Activated CD4-positive, CD25-positive, alpha-beta regulatory T cell treated with anti-CD3 and anti-CD28 coated beads, Interleukin-2, amount 50 U/mL, for 16 hours (primary cell): ENCODE measurements around the gene SEMG2.

ENCODE experiments used
- DNase-seq: peaks from one replicate; pipeline ENCODE4 v3.0.0-alpha.2; 2020; ENCODE audit warnings: low read depth, low spot score

Gene SEMG2

GRCh38 chr20:45221076-45221475 is at the start of gene SEMG2:
SEMG2 (plus strand) TSS chr20:45221373; CDS start chr20:45221390, 17 bp downstream.
- no peak for DNase-seq

- no peak for DNase-seq
These were observed 47.7 kb upstream of the SEMG2 start for GRCh38 chr20:45173522-45173921.

- no peak for DNase-seq
These were observed 46.5 kb upstream of the SEMG2 start, which contains the start of gene PI3 for GRCh38 chr20:45174434-45175364. PI3 (plus strand) TSS chr20:45174902; CDS start chr20:45174923, 21 bp downstream.

- no peak for DNase-seq
These were observed 44.5 kb upstream of the SEMG2 start for GRCh38 chr20:45176526-45177267.

GRCh38 chr20:45179166-45179565 is 42.0 kb upstream of the SEMG2 start:
- DNase-seq: no peak

- DNase-seq: no peak
These were observed 39.5 kb upstream of the SEMG2 start for GRCh38 chr20:45181639-45182038.

GRCh38 chr20:45183084-45183483 is 38.1 kb upstream of the SEMG2 start:
- DNase-seq: no peak

GRCh38 chr20:45187693-45188092 is 33.5 kb upstream of the SEMG2 start:
- DNase-seq: no peak

GRCh38 chr20:45189067-45189609 is 32.0 kb upstream of the SEMG2 start:
- DNase-seq: no peak

GRCh38 chr20:45189861-45190260 is 31.3 kb upstream of the SEMG2 start:
- no peak for DNase-seq

GRCh38 chr20:45191926-45192325 is 29.2 kb upstream of the SEMG2 start:
- DNase-seq: no peak

GRCh38 chr20:45193331-45193730 is 27.8 kb upstream of the SEMG2 start:
- no peak for DNase-seq

GRCh38 chr20:45206725-45207124 is 14.4 kb upstream of the SEMG2 start, which contains the start of gene SEMG1:
SEMG1 (plus strand) TSS chr20:45207033; CDS start chr20:45207054, 21 bp downstream.
- DNase-seq: no peak

GRCh38 chr20:45209924-45210323 is 11.2 kb upstream of the SEMG2 start:
- no peak for DNase-seq

GRCh38 chr20:45211569-45212474 is 9.4 kb upstream of the SEMG2 start:
- no peak for DNase-seq

GRCh38 chr20:45212836-45213235 is 8.3 kb upstream of the SEMG2 start:
- no peak for DNase-seq

GRCh38 chr20:45218124-45218523 is 3.0 kb upstream of the SEMG2 start:
- no peak for DNase-seq

- no peak for DNase-seq
These were observed 2.5 kb upstream of the SEMG2 start for GRCh38 chr20:45218636-45219035.

- no peak for DNase-seq
These were observed 2.0 kb downstream of the SEMG2 start for GRCh38 chr20:45223136-45223535.

GRCh38 chr20:45226287-45226686 is 5.1 kb downstream of the SEMG2 start:
- no peak for DNase-seq
